ENCODE results near the gene RPS6KB2. TPM values are rescaled to one million over a fixed set of nuclear protein-coding genes. Genes with fewer than 3 reads are reported as not detected.

RPS6KB2 gene
- total and polyA plus RNA-seq, 2 of the 4 experiments (the other 2 are of a cell fraction), result 50.7 to 58.4 TPM

DNA sequence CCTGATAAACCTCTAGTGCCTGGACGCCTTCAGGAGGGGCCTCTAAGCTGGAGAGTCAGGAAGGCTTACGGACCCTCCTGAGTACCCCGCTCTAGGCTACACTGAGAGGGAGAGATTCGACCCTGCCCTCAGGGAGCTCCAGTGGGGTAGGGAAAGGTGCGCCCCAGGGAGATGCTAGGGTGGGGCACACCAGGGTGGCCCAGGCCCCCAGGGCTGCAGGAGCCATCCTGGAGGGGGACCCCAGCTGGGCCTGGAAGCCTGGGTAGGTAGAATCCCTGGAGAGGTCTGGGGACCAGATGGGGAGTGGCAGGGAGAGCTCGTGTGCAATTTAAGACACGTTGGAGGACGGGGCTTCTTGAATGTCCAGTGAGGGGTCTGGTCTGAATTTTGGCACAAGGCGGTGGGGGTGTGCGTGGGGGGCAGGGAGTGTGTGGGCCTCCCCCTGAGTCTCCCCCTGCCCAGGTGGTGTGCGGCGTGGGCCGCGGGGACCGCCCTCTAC lies 8.1 kb upstream of the RPS6KB2 start:
- H4K20me1 ChIP-seq (ENCODE audit: insufficient read depth, low read length), result no peaks in the 10 kb centered on the region
- H3K4me3 ChIP-seq (ENCODE audit: insufficient read depth, low read depth, low read length), result peak overlapping the region; percentile 55
- no peaks in the 10 kb centered on the region for H3K79me1 ChIP-seq (ENCODE audit: low read depth in 1 of 2, low read length in 2 of 2)
- peak overlapping the region in 1 of 2 experiments; percentile 74; a peak in 2 of 4 replicates for H4K8ac ChIP-seq (ENCODE audit: low read depth in 2 of 2, low read length in 2 of 2)
- peak overlapping the region; percentile 72 for H3K4me2 ChIP-seq (ENCODE audit: low read depth, low read length)
- peak overlapping the region; percentile 99 for H2AFZ ChIP-seq (replicated peaks; ENCODE audit: low read length, poor library complexity)
- no peak overlapping the region for H3K14ac ChIP-seq (replicated peaks; ENCODE audit: low read depth, low read length)
- no peak for ATAC-seq (ENCODE audit: low read depth)
- intact Hi-C loops (cut with micrococcal nuclease) (loop anchor here (5.0 kb wide), 1 partner anchor 62 kb away; the partner anchor contains the start of gene AIP), in situ Hi-C loops (cut with MboI; ENCODE audit: low sequenced_read_pairs) (no loop called here), dilution Hi-C loops (cut with HindIII; ENCODE audit: low sequenced_read_pairs, unreplicated experiment) (no loop called here)
- H4K91ac ChIP-seq (ENCODE audit: insufficient read depth, low read depth, low read length), result peak overlapping the region; percentile 26; the same call in 1 of the 2 replicates
- DNase-seq, result no peak
- no peak overlapping the region for H2BK120ac ChIP-seq (ENCODE audit: low read depth, low read length)
- ChIA-PET CTCF (interaction anchor here (1.8 kb wide), 1 partner anchor 19 kb away, joined by 7 read pairs; the partner anchor contains the start of gene PPP1CA), POLR2A (ENCODE audit: unreplicated experiment) (no interaction called here)
- H2BK15ac ChIP-seq (ENCODE audit: low read depth, low read length), result no peak overlapping the region
- peak overlapping the region; percentile 30; the same call in 1 of the 2 replicates for H3K27ac ChIP-seq (ENCODE audit: insufficient read depth, low read length)
- H3K56ac ChIP-seq (ENCODE audit: extremely low read depth, insufficient read depth, low read length), result 0 out of 2 replicates have a peak overlapping the region, but pooled peaks have one; percentile 6
- no peaks in the 10 kb centered on the region for H3K9me3 ChIP-seq (ENCODE audit: control insufficient read depth, insufficient read depth, low read length)
- peak overlapping the region; percentile 94 for H2AK9ac ChIP-seq (replicated peaks; ENCODE audit: low read depth, low read length, poor library complexity)
- no peak overlapping the region for H4K5ac ChIP-seq (ENCODE audit: low read depth, low read length)
- no peak overlapping the region for H2BK20ac ChIP-seq (ENCODE audit: low read depth, low read length)
- BruUV-seq (replicated peaks), result no TSS peak
- no peak for TF ChIP-seq BHLHE40 (IDR thresholded peaks at IDR 0.05; ENCODE audit: low read depth, low read length)
- no peak for TF ChIP-seq POLR2A (IDR thresholded peaks at IDR 0.05; ENCODE audit: low read depth, low read length)
- TF ChIP-seq RFX5 (IDR thresholded peaks at IDR 0.05; ENCODE audit: low read depth, low read length), result no peak
- no peak for TF ChIP-seq CHD1 (IDR thresholded peaks at IDR 0.05; ENCODE audit: low read depth, low read length)
- TF ChIP-seq, protein P1, sequence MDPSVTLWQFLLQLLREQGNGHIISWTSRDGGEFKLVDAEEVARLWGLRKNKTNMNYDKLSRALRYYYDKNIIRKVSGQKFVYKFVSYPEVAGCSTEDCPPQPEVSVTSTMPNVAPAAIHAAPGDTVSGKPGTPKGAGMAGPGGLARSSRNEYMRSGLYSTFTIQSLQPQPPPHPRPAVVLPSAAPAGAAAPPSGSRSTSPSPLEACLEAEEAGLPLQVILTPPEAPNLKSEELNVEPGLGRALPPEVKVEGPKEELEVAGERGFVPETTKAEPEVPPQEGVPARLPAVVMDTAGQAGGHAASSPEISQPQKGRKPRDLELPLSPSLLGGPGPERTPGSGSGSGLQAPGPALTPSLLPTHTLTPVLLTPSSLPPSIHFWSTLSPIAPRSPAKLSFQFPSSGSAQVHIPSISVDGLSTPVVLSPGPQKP (IDR thresholded peaks at IDR 0.05; ENCODE audit: borderline replicate concordance, low read depth, low read length), result no peak
- TF ChIP-seq CEBPB (IDR thresholded peaks at IDR 0.05; ENCODE audit: low read depth, low read length), result no peak
- peak overlapping the region; percentile 48; the same call in 1 of the 2 replicates for H3K4ac ChIP-seq (ENCODE audit: low read depth, low read length)
- peaks cover 1% of the 10 kb centered on the region; the same call in 1 of the 2 replicates for H3K27me3 ChIP-seq (ENCODE audit: control insufficient read depth, insufficient read depth, low read length)
- H2BK5ac ChIP-seq (ENCODE audit: low read depth, low read length, poor library complexity, severe bottlenecking), result no peak overlapping the region
- no peaks in the 10 kb centered on the region for H3K36me3 ChIP-seq (ENCODE audit: control insufficient read depth, insufficient read depth, low read length)
- H3K9me1 ChIP-seq (ENCODE audit: insufficient read depth, low read length), result no peaks in the 10 kb centered on the region
- WGBS, 2 experiments (ENCODE audit: extremely low coverage in 2 of 2, insufficient read length in 1 of 2), result 54% methylated on average over 3 of the region's 15 CpGs; no CpG with 5 or more reads in 1 of the 2 experiments
- H3K9ac ChIP-seq (ENCODE audit: low read depth, low read length), result peak overlapping the region; percentile 48; the same call in 1 of the 2 replicates
- H3K23ac ChIP-seq (ENCODE audit: low read depth, low read length), result 0 out of 2 replicates have a peak overlapping the region, but pooled peaks have one; percentile 1
- no peak overlapping the region for H3K18ac ChIP-seq (ENCODE audit: low read depth, low read length)
- peaks cover 5% of the 10 kb centered on the region; the same call in 1 of the 2 replicates for H3K4me1 ChIP-seq (ENCODE audit: control insufficient read depth, insufficient read depth, low read length)
- H2AK5ac ChIP-seq (ENCODE audit: low read depth, low read length), result peak overlapping the region; percentile 73
